T-helper 17 cell (primary cell): ENCODE data around the gene COLGALT1. TPM values are rescaled to one million over a fixed set of nuclear protein-coding genes. Genes with fewer than 3 reads are reported as not detected.

Source experiments
- ATAC-seq: fragments of 150-1000 bp; cut with Tn5 transposase; 2 replicates; pipeline ENCODE4 v1.10.0; 2021; ENCODE audit warnings: mild to moderate bottlenecking, moderate library complexity
- DNase-seq, 3 donors: peaks; one replicate each; pipeline versions ENCODE4 v3.0.0 to v3.0.0-alpha.2; 2020 to 2021
- H3K9me3 ChIP-seq: one replicate; pipeline ENCODE4 v1.7.0; 2013; ENCODE audit warnings: low read length, mild to moderate bottlenecking; ENCODE audit not compliant: control insufficient read depth, poor library complexity, severe bottlenecking
- H3K27ac Mint-ChIP-seq: one replicate; pipeline ENCODE4 v1.8.0; 2022; ENCODE audit warnings: mild to moderate bottlenecking, moderate library complexity, mixed read lengths
- H3K27me3 Mint-ChIP-seq: one replicate; pipeline ENCODE4 v1.8.0; 2022; ENCODE audit warnings: mixed read lengths
- H3K36me3 Mint-ChIP-seq: one replicate; pipeline ENCODE4 v1.8.0; 2022; ENCODE audit warnings: low read depth, mixed read lengths
- H3K4me1 Mint-ChIP-seq: one replicate; pipeline ENCODE4 v1.8.0; 2022; ENCODE audit warnings: mild to moderate bottlenecking, mixed read lengths
- H3K4me3 Mint-ChIP-seq: one replicate; pipeline ENCODE4 v1.8.0; 2022; ENCODE audit warnings: mild to moderate bottlenecking, moderate library complexity, mixed read lengths
- total RNA-seq, 4 donors: library from RNA in 2 of 4; stranded (reverse) in 2 of 4; gene quantifications; one replicate each; pipeline ENCODE4 v1.2.3 and lab custom pipeline; 2022 to 2026

The COLGALT1 gene
- total RNA-seq, 2 donors from 2014 or later, result 42.1 to 42.4 TPM

DNA sequence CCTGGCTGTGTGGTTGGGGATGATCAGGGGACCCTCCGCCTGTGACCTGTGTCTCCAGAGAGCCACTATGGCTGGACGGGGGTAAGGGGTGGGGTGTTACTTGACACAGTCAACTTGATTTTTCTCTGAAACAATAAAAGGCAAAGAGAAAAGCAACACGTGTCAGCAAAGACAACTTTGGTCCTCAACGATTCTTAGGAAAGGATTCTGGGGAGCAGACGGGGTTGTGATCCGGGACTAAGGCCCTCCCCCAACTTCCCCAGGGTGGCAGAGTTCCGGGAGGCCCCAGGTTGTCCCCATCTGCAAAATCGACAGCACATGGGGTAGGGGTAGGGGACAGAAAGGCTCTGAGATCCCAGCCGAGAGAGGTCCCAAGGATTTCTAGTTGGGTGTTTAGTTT is 46.2 kb downstream of the COLGALT1 start:
- no peaks in the 10 kb centered on the region for H3K9me3 ChIP-seq
- peaks cover 2% of the 10 kb centered on the region for H3K36me3 Mint-ChIP-seq
- DNase-seq (no peak), ATAC-seq (no peak)
- no peak overlapping the region for H3K27ac Mint-ChIP-seq
- peaks cover 42% of the 10 kb centered on the region for H3K27me3 Mint-ChIP-seq
- no peak overlapping the region for H3K4me3 Mint-ChIP-seq
- H3K4me1 Mint-ChIP-seq, result peaks cover 12% of the 10 kb centered on the region

DNA sequence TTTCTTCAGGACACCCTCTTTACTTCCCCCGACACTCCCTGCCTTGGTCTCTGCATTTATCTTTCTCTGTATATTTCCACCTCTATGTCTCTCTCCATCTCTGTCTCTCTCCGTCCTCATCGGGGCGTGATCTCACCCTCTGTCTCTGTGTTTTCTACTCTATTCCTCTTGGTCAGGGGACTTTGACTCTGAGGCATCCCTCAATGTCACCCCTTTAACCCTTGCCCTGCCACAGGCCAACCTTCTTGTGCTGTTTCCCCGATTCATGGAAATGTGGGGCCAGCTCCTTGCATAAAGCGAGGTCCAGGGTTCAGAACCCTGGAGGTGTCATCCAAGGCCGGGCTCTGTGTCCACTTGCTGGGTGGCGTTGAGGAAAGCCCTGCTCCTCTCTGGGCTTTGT is 46.8 kb downstream of the COLGALT1 start:
- peaks cover 2% of the 10 kb centered on the region for H3K36me3 Mint-ChIP-seq
- ATAC-seq (no peak), DNase-seq (no peak)
- no peak overlapping the region for H3K4me3 Mint-ChIP-seq
- H3K9me3 ChIP-seq, result no peaks in the 10 kb centered on the region
- H3K27ac Mint-ChIP-seq, result no peak overlapping the region
- H3K27me3 Mint-ChIP-seq, result peaks cover 42% of the 10 kb centered on the region
- H3K4me1 Mint-ChIP-seq, result peaks cover 14% of the 10 kb centered on the region

DNA sequence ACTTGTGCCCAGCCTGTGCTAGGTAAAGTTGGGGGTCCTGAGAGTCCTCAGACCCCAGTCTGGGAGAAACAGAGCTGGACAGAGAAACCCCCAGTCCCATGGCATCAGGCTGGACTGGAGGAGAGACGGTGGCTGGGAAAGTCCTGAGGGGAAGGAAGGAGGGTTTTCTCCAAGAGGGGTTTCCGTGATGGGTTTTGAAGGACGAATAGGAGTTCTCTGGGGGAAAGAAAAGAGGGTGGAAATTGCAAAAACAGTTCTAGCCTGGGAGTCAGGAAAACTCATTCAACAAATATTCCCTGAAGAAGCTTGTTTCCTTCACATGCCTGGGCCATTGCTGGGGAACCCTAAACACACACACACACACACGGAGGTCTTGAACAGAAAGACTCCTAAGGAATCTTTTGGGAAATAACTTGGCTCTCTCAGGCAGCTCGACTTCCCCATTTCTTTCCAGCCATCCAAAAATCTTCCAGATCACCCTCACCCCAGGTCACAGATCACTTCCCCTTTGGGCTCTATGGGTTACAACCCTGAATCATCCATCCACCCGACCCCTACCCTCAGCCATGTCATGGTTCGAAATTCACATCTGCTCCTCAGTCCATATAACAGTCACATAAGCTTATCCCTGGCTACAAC is 47.5 kb downstream of the COLGALT1 start:
- DNase-seq, result no peak
- no peak overlapping the region for H3K27ac Mint-ChIP-seq
- ATAC-seq, result no peak
- H3K4me1 Mint-ChIP-seq, result peaks cover 14% of the 10 kb centered on the region
- H3K36me3 Mint-ChIP-seq, result peaks cover 2% of the 10 kb centered on the region
- no peak overlapping the region for H3K4me3 Mint-ChIP-seq
- H3K27me3 Mint-ChIP-seq, result peaks cover 42% of the 10 kb centered on the region
- no peaks in the 10 kb centered on the region for H3K9me3 ChIP-seq

DNA sequence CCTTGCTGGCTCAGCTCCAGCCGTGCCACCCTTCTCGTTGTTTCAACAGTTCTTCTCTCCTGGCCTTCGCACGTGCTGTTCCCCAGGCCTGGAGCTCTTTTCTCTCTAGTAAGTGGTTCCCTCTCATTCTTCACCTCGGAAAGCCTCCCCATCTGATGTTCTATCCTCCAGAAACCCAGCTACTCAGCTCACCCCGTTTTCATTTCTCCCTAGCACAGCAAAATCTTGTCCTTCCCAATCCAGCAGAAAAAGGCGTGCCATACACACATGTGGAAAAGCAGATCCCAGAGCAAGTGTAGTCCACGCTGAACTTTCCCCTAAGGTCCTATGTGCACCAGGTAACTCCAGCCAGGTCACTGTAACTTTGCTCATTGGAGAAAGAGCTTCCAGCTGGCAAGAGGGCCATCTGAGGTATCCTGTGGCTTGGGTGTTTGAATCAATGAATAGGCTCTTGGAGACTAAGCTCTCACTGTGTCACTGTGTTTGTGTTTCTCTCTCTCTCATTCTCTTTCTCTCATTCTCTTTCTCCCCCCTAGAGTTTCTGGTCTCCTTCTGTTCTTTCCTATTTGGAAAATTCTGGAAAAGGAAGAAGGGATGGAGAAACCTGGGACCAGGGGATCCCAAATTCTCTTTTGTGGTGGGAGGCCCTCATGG is 49.0 kb downstream of the COLGALT1 start:
- Mint-ChIP-seq H3K36me3 (peaks cover 2% of the 10 kb centered on the region), H3K4me1 (peaks cover 14% of the 10 kb centered on the region), H3K27me3 (peaks cover 42% of the 10 kb centered on the region), H3K4me3 (no peak overlapping the region), H3K27ac (peak overlapping the region; percentile 29)
- H3K9me3 ChIP-seq, result no peaks in the 10 kb centered on the region
- ATAC-seq (no peak), DNase-seq (no peak)

- Mint-ChIP-seq H3K4me1 (peaks cover 14% of the 10 kb centered on the region), H3K4me3 (no peak overlapping the region)
- no peak for ATAC-seq
Observed at GRCh38 chr19:17605117-17605516, 49.7 kb downstream of the COLGALT1 start.

GRCh38 chr19:17605761-17606589 is 50.5 kb downstream of the COLGALT1 start:
- DNase-seq (peak; percentile 67 to 78 (median 73)), ATAC-seq (peak; percentile 97)
- Mint-ChIP-seq H3K27me3 (peaks cover 39% of the 10 kb centered on the region), H3K4me3 (peak overlapping the region; percentile 81), H3K4me1 (peaks cover 14% of the 10 kb centered on the region), H3K36me3 (peaks cover 2% of the 10 kb centered on the region), H3K27ac (no peak overlapping the region)
- no peaks in the 10 kb centered on the region for H3K9me3 ChIP-seq

More at GRCh38 chr19:17605117-17605516, 49.7 kb downstream of the COLGALT1 start:
- H3K27me3 Mint-ChIP-seq, result peaks cover 42% of the 10 kb centered on the region
- no peak for DNase-seq
- peaks cover 2% of the 10 kb centered on the region for H3K36me3 Mint-ChIP-seq
- H3K27ac Mint-ChIP-seq, result no peak overlapping the region
- H3K9me3 ChIP-seq, result no peaks in the 10 kb centered on the region

GRCh38 chr19:17606590-17607185 is 51.2 kb downstream of the COLGALT1 start:
- H3K27ac Mint-ChIP-seq, result no peak overlapping the region
- H3K4me3 Mint-ChIP-seq, result peak overlapping the region; percentile 81
- peaks cover 2% of the 10 kb centered on the region for H3K36me3 Mint-ChIP-seq
- H3K9me3 ChIP-seq, result no peaks in the 10 kb centered on the region
- no peak for DNase-seq
- peaks cover 32% of the 10 kb centered on the region for H3K27me3 Mint-ChIP-seq
- ATAC-seq, result no peak
- H3K4me1 Mint-ChIP-seq, result peaks cover 12% of the 10 kb centered on the region

- no peak overlapping the region for H3K27ac Mint-ChIP-seq
- no peak for DNase-seq
- peaks cover 15% of the 10 kb centered on the region for H3K4me1 Mint-ChIP-seq
- no peak for ATAC-seq
- H3K4me3 Mint-ChIP-seq, result no peak overlapping the region
- peaks cover 5% of the 10 kb centered on the region for H3K36me3 Mint-ChIP-seq
- no peaks in the 10 kb centered on the region for H3K9me3 ChIP-seq
- peaks cover 28% of the 10 kb centered on the region for H3K27me3 Mint-ChIP-seq
Observed at GRCh38 chr19:17607936-17608335, 52.5 kb downstream of the COLGALT1 start.

DNA sequence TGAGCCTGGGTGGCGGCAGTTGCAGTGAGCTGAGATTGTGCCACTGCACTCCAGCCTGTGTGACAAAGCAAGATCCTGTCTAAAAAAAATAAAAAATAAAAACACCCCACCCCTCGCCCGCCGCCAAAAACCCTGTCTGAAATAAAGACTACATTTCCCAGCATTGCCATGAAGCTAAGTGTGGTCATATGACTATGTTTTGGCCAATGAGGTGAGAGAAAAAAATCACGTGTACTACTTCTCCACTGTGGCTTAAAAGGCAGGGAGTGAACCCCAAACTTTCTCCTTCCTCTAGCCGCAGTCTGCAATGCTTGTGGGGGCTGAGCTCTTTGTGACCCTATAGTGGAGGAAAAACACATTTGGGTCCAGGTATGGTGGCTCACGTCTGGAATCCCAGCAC is 54.9 kb downstream of the COLGALT1 start:
- no peaks in the 10 kb centered on the region for H3K9me3 ChIP-seq
- no peak overlapping the region for H3K4me3 Mint-ChIP-seq
- H3K4me1 Mint-ChIP-seq, result peaks cover 15% of the 10 kb centered on the region
- peaks cover 6% of the 10 kb centered on the region for H3K36me3 Mint-ChIP-seq
- ATAC-seq (no peak), DNase-seq (no peak)
- no peak overlapping the region for H3K27ac Mint-ChIP-seq
- peaks cover 19% of the 10 kb centered on the region for H3K27me3 Mint-ChIP-seq

- Mint-ChIP-seq H3K36me3 (peaks cover 6% of the 10 kb centered on the region), H3K27me3 (peaks cover 21% of the 10 kb centered on the region), H3K4me3 (no peak overlapping the region), H3K4me1 (peaks cover 9% of the 10 kb centered on the region), H3K27ac (no peak overlapping the region)
- H3K9me3 ChIP-seq, result no peaks in the 10 kb centered on the region
- DNase-seq (no peak), ATAC-seq (no peak)
Observed at GRCh38 chr19:17611462-17612244, 56.2 kb downstream of the COLGALT1 start.

GRCh38 chr19:17614476-17614875 is 59.0 kb downstream of the COLGALT1 start:
- Mint-ChIP-seq H3K4me3 (no peak overlapping the region), H3K4me1 (peaks cover 6% of the 10 kb centered on the region), H3K27me3 (peaks cover 45% of the 10 kb centered on the region), H3K36me3 (peaks cover 9% of the 10 kb centered on the region), H3K27ac (no peak overlapping the region)
- H3K9me3 ChIP-seq, result no peaks in the 10 kb centered on the region
- no peak for ATAC-seq
- DNase-seq, result no peak

GRCh38 chr19:17615889-17616685 is 60.6 kb downstream of the COLGALT1 start:
- Mint-ChIP-seq H3K4me1 (peaks cover 6% of the 10 kb centered on the region), H3K4me3 (peak overlapping the region; percentile 25), H3K27me3 (peaks cover 45% of the 10 kb centered on the region), H3K27ac (no peak overlapping the region), H3K36me3 (peaks cover 9% of the 10 kb centered on the region)
- DNase-seq, result no peak
- no peak for ATAC-seq
- H3K9me3 ChIP-seq, result no peaks in the 10 kb centered on the region
